ENCODE results near the gene EFNA5.

DNA sequence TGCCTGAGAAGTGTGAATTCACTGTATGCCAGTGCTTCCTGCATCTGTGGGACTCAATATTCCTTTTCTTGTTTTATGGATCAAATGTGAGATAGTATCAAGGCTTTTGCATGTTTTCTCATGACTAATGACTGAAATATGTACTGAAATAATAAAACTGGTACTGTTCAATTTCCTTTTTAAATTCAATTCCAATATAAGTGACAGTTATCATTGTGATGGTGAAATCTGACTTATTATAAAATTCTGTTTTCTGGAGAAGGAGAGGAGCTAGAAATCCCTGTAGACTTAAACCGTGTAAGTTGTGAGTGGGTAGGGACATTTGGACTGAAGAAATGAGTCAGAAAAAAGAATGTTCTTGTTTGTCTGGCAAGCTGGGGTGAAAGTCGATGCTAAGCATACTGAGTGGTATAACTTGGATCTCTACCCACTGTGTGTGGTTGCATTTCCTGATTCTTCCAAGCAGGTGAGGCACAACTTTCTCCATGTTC, 245.2 kb downstream of the EFNA5 start:
- TF ChIP-seq ZNF565 (CRISPR knock-in tag; conservative IDR thresholded peaks at IDR 0.05; ENCODE audit: low read depth) (no peak), ZNF70 (CRISPR knock-in tag; IDR thresholded peaks at IDR 0.05) (no peak), ZFP30 (CRISPR knock-in tag; IDR thresholded peaks at IDR 0.05) (no peak), ZFP3 (CRISPR knock-in tag; IDR thresholded peaks at IDR 0.05) (no peak), ESRRG (CRISPR knock-in tag; IDR thresholded peaks at IDR 0.05) (no peak)
- TF ChIP-seq, protein P1, sequence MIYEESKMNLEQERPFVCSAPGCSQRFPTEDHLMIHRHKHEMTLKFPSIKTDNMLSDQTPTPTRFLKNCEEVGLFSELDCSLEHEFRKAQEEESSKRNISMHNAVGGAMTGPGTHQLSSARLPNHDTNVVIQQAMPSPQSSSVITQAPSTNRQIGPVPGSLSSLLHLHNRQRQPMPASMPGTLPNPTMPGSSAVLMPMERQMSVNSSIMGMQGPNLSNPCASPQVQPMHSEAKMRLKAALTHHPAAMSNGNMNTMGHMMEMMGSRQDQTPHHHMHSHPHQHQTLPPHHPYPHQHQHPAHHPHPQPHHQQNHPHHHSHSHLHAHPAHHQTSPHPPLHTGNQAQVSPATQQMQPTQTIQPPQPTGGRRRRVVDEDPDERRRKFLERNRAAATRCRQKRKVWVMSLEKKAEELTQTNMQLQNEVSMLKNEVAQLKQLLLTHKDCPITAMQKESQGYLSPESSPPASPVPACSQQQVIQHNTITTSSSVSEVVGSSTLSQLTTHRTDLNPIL (CRISPR knock-in tag; IDR thresholded peaks at IDR 0.05; ENCODE audit: low read depth): peak; percentile 56; the same call in 1 of the 2 replicates
